RPMI7951 (cell line): Measurements from ENCODE around the gene PHRF1. TPM values are rescaled to one million over a fixed set of nuclear protein-coding genes. Genes with fewer than 3 reads are reported as not detected.

Source experiments
- DNase-seq: peaks from one replicate; pipeline ENCODE4 v3.0.0-alpha.2; 2012; ENCODE audit warnings: low read depth
- total RNA-seq: library from RNA; depleted of rRNA; stranded (reverse); fragments of >200 nt; shearing (Covaris generic); gene quantifications from 2 replicates; pipeline ENCODE4 v1.2.3, GENCODE V29; 2014

The PHRF1 gene
- total RNA-seq, 1 experiment from 2014 or later: 14.8 TPM

DNA sequence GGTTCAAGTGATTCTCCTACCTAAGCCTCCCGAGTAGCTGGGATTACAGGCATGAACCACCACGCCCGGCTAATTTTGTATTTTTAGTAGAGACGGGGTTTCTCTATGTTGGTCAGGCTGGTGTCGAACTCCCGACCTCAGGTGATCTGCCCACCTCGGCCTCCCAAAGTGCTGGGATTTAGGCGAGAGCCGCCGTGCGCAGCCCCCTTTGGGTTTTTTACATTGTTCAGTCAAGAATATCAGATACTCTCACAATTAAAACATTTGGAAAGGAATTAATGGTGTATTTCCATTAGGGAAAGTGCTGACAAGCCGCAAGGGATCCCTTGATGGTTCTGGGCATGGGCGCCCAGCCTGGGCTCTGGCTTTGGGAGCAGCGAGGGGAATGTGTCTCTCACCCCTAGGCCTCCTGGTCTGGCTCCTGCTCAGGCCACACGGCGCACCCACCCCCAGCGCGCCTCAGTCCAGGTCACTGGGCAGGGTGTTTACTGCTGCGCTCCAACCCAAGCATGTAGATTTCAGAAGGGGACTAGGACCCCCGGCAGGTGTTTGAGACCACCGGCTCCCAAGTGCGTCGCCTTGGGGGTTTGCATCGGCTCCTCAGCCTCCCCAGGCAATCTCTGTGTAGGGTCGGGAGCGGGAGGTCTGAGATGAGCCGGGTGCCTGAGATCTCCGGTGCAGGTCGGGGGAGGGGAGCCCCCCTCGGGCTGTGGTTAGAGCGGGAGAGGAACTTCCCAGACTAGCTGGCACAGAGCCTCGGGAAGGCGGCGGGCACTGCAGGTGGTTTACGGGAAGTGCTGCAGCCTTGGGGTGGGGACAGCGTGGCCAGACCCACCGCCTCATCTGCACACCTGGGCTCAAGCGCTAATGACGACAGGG lies 40.3 kb downstream of the PHRF1 start:
- DNase-seq: no peak

DNA sequence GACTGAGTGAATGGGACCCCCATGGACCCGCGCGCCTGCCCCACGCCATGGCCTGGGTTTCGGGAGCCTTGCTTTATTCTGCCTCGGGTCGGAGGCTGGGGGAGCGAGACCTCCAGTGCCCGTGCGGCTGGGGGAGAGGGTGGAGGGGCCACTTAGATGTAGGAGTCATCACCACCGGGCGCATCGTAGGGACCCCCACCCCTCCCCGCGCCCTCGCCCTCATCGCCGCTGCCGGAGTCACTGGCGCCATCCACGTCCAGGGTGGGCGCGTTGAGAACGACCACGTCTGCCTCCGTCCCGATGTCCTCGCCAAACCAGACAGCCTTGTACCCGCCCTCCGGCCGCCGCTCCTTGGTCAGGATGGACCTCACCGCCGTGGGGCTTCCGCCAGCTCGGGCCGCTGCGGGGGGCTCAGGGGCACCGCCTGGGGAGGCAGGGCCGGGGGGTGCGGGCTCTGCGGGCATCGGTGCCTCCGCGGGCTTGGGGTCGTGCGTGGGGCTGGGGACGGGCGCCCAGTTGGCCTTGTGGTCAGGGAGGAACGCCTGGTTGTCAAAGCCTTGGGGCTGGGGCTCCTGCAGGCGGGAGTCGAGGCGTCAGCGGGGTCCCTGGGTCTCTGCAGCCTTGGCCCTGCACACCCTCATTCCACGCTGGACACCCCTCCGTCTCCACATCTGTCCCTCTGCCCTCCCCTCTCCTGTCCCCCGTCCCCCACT lies 41.1 kb downstream of the PHRF1 start:
- DNase-seq: no peak

DNA sequence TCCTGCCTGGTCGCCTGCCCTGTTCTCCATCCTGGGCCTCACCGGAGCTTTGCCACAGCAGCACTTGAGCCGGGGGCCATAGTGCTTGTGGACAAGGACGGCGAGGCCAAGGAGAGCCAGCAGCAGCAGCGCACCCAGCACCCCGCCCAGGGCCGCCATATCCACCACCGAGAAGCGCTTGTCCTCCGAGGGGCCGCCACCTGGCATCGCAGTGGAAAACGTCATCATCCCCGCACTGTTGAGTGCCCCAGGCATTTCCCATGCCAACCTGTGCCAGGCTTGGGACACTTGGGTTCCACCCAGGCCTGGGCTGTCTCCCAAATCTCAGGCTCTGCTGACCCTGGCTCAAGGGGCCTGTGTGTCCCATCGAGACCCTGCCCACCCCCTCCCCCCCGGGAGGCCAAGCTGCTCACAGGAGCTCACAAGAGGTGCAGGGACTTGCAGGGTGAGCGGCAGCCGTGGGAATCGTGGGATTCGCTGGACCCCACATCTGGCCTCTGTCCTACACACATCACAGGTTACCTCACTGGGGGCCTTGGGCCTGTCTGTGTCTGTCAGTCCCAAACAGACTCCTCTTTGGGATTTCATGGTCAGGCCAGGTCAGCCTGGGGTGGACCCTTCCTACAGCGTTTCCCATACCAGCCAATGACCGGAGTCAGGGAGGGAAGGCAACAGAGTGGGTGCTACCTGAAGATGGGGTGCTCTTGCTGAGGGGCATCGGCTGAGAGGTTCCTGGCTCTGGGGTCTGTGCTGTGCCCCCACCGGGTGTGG lies 41.8 kb downstream of the PHRF1 start:
- DNase-seq: no peak

DNA sequence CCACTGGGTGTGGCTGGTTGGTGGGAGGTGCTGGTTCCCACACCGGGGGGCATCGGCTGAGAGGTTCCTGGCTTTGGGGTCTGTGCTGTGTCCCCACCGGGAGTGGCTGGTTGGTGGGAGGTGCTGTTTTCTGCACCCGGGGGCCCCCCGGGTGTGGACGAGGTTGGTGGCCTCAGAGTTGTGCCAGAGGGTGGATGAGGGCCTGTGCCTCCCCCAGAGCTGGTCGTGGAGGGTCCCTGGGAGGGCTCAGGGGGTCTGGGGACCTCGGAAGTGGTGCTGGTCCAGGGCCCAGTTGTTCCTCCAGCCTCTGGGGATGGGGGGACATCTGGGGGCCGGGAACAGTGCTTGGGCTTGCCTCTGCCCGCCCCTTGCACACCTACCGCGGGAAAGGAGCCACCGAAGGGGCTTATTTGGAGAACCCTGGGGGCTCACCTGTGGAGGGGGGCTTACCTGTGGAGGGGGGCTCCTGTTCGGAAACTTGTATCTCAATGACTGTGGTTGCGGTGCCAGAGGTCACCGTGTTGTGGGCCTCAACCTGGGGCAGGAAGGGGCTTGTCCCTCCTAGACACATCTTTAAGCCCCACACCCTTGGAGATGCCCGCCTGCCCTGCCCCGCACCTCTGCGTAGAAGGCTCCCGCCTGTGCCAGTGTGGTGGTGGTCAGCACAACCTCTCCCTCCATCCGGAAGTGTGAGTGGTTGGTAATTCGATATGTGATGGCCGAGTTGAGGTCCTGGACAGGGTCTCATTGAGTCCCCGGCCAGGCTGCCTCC lies 42.8 kb downstream of the PHRF1 start:
- DNase-seq: no peak

DNA sequence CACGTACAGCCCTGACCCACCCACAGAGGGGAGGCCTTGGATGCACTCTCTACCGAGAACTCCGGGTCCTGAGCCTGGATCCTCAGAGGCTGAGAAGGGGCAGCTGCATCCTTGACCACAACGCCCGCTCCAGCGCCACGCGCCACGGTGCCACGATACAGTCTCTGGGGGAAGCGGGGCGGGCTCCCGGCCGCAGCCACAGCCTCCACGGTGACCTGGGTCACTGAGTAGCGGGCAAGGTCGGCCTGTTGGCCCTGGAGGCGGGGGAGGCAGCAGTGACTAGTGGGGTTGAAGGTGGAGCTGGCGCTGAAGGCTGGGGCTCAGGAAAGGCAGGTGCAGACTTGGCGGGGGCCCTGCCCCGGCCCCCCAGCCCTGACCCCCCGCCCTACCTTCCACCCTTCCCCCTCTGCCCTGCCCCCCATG lies 43.4 kb downstream of the PHRF1 start:
- no peak for DNase-seq

DNA sequence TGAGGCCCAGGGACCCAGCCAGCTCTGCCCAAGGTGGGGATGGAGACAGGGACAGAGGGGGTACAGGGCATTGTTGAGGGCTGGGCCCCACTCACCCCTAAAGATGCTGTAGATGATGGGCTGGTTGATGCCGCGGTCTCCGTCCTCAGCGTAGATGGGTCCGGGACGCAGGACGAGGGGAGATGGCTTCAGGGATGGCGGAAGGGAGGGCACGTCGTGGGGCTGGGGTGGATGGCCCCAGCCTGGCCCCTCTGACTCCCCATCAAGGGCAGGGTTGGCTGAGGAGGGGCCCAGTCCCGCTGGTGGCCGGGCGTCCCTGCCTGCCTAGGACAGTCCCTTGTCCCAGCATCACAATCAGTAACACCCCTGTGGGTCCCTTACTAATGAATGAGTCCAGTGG lies 43.9 kb downstream of the PHRF1 start:
- DNase-seq: no peak

DNA sequence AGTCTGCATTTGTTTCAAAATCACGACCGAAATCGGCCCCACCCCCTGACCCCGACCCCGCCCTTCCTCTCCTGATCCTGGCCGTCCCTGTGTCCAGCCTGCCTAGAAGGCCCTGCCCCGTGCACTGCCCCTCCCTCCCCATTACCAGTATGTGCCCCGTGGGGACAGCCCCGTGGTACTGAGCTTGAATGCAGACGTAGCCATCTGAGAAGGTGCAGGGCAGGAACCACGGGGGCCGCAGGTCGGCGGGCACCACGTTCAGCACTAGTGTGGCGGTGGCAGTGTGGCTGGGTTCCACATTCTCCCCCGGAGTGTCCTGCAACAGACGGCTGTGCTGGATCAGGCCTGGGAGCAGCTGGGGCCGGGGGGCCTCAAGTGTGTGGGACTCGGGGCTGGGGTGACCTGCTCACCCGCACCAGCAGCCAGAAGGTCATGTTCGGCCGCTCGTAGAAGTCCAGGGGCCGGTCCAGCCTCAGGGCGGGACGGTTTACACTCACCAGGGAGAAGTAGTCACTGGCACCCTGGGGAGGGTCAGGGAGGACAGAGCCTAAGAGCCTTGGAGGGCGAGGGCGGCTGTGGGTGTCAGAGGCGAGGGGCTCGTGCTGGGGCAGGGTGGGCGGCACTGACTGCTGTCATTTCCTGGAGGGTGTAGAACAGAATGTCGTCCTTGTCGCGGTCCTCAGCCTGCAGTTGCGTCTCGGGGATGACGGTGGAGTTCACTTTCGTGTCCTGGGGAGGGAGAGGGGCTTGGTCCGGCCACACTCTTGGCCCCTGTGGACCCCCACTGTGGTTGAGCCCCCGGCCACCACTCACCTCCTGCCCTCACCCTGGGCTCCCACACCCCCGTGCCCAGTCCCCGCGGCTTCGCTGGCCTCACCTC lies 44.9 kb downstream of the PHRF1 start:
- DNase-seq: no peak

DNA sequence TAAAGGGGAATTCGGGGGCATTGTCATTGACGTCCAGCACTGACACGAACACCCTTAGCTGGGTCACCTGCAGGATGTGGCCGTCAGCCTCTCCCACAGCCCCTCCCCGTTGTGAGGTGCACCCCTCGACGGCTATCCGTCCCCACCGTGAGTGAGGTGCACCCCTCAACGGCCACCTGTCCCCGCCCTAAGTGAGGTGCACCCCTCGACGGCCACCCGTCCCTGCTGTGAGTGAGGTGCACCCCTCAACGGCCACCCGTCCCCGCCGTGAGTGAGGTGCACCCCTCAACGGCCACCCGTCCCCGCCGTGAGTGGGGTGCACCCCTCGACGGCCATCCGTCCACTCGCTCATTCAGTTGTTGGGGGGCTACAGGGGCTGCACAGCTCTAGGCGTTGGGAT lies 45.6 kb downstream of the PHRF1 start:
- DNase-seq: no peak

DNA sequence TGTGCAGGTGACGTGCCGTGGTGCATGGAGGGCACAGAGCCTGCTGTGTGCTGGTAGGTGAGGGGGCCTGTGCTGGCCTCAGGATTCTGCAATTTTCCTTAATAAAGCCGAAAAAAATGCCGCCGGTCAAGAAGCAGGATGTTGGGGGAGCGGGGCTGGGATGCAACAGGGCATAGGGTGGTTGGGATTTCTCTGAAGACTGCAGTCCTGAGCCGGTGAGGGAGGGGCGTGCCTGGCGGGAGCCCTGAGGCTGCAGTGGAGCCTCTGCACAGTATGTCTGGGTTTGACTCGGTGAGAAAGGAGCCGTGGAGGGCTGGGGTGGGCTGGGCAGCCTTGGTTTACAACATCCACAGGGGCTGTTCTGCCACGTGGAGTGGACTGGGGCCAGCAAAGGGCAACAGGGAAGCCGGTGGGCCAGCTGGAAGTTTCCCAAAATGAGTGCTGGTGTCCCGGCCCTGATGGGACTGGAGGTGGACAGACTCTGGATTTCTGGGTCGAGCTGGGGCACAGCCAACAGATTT lies 47.1 kb downstream of the PHRF1 start:
- DNase-seq: no peak

DNA sequence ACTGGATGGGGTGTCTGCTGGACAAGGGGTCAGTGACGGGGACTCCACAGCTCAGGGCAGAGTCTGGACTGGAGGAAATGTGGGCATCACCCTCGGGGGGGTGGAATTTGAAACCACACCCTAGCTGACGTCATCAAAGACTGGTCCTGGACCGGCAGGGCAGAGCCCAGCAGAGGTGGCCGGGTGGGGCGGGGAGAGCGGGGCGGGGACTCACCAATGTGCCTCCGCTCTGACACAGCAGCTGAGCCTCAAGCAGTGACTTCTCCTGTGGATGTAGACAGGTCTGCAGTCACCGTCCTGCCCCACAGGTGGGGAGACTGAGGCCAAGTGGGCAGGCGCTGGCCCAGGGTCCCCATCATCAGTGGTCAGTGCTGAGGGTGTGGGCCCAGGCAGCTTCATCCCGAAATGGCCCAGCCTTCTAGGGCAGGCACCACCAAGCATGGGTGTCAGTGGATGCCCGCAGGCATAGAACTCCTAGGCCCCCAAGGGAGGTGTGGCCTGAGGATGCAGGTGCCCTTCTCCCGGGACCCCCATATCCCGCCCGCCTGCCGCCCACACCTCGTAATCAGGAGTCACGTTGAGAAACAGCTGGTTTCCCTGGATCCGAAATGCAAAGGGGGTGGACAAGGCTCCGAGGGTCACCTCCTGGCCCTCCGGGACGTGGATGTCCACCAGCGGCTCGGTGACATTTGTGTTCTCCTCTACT lies 47.9 kb downstream of the PHRF1 start:
- no peak for DNase-seq

DNA sequence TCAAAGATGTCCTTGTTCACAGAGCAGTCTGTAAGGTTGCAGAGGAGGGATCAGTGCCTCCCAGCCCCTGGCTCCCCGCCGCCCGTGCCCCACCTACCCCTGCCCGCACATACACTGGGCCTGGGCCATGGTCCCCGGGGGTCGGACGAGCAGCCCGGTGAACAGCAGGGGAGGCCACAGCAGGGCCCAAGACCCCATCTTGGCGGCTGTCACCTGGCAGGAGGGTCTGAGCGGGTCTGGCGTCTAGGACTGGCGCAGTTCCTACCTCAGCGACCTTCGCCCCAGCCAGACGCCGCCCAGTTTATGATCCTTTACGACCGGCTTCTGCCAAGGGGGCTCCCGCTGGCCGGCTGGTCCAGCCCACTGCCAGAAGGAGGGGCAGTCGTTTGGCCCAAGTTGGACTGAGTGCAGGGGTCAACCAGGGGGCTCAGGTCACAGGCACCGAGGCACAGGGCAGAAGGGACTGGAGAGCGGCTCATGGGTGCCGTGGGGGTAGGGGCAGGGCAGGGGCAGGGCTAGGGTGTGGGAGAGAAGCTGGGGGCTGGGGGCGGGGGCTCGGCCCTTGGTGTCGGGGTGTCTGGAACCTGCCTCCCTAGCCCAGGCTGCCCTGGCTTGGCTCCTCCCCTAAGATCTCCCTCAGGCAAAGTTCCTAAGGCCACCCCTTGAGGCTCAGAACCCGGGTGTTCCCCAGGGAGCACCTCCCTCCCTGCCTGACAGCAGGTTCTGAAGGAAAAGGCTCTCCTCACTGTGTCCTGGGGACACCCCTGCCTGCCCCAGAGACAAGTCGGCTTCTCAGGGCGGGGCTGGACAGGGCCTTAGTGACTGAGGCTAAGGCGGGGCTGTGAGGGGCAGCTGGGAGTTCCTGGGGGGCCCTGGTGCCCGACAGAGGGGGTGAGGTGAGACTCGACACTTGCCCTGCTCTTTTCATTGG lies 48.7 kb downstream of the PHRF1 start, which contains the start of gene CDHR5:
CDHR5 (minus strand) TSS at position 251 of the 931 bp plus-strand sequence; CDS start at position 198, 53 bp downstream.
- DNase-seq: no peak

DNA sequence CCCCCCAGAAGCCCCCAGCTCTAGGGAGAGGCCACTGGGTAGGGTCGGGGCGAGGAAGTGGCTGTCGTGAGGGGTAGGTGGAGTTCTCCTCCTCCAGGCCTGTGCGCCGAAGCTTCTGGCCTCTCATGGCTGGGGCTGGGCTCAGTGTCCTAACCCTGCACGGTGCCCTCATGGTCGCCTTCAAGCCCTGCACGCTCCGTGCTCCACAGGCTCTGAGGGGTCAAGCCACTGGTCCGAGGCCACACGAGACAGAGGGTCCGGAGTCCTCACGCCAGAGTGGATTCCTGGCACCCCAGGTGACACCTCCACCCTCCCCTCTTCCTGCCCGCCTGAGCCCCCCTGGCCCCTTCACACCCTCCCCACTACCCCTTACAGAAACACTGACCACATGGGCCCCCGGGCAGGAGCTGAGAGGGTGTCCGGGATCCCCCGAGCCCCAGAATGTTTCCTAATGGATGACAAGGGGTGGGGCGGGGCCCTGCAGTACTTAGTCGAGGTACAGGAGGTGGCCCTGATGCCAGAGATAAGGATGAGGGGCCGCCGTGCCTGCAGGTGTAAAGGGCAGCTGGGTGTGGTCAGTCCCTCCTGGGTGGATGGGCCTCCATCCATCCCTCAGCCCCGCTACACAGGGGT lies 49.5 kb downstream of the PHRF1 start:
- no peak for DNase-seq

DNA sequence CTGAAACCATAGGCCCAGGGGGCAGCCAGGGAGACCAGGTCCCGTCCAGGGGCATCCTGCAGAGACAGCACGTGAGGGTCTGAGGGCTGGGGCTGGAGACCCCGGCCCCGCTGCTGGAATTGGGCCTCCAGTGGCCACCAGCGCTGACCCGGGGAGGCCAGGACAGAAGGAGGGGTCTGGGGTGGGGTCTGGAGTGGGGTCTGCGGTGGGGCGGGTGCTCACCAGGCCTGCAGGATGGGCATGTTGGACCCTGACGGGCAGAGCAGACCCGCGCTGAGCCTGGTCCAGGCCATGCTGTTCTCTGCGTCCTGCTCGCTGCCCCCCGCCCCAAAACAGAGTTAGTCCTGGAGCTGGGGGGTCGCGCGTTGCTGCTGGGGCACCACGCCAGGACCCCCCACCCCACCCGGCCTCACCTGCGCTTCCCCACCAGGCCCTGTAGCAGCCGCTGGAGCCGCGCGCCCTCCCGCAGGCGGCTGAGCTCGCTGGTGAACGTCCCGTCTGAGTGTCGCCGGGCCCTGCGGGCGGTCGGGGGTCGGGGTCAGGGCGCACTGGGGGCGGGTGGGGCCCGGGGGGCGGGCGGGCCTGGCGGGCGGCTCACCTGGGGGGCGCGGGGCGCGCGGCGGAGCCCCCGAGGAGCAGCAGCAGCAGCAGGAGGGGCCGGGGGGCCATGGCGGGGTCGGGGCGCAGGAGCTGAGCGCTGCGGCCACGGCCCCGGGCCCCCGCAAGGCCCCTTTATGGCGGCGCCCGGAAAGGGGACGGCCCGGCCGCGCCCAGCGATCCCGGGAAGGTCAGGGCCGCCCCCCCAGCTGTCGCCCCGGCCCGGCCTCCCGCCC lies 50.4 kb downstream of the PHRF1 start, which contains the start of gene SCT:
SCT (minus strand) TSS at position 707 of the 833 bp plus-strand sequence; CDS start at position 669, 38 bp downstream.
- DNase-seq: no peak

DNA sequence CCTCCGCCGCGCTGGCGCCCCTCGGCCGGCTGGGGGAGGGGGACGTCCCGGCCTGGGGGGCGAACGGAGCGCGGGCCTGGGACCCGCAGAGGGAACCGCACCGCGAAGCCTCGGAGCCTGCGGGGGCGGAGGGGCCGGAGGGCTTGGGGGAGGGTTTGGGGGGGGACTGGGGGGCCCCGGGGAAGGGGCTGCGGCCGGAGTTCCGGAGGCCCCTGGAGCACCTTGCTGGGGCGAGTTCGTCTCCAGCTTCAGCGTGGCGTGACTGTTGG lies 51.0 kb downstream of the PHRF1 start:
- no peak for DNase-seq

DNA sequence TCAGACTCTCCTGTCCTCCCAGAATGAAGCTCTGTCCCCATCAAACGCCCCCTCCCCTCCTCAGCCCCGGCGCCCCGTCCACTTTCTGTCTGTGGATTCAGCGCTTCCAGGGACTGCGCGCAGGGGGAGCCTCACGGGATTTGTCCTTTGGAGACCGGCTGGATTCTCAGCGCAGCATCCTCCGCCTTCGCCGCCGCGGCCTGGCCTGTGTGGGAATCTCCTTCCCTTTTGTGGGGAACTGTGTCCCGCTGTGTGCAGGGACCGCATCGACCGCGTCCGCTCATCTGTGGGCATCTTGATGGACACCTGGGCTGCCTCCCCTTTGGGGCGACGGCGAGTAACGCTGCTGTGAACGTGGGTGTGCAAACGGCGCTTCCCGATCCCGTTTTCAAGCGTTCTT lies 51.8 kb downstream of the PHRF1 start:
- no peak for DNase-seq

DNA sequence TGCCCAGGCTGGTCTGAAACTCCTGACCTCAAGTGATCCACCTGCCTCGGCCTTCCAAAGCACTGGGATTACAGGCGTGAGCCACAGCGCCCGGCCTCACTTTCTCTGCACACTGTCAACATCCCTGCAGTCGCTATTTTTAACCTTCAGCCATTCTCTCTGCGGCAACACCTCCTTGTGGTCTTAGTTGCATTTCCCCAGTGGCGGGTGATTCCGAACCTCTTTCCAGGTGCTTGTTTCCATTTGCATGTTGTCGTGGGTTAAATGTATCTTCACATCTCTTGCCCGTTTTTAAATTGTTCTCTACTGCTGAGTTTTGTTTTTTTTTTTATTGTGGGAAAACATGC lies 52.9 kb downstream of the PHRF1 start:
- DNase-seq: no peak

DNA sequence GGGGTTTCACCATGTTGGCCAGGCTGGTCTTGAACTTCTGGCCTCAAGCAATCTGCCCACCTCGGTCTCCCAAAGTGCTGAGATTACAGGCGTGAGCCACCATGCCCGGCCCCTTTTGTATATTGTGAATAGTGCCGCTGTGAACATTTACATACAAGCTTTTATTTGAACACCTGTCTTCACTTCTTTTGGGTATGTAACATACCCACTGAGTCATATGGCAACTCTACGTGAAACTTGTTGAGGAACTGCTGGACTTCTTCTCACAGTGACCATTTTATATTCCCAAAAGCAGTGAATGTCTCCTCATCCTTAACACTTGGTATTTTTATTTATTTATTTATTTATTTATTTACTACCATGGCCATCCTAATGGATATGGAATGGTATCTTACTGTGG lies 54.6 kb downstream of the PHRF1 start:
- no peak for DNase-seq
